ENCODE data around the gene CLDND1.

Gene CLDND1

GRCh38 chr3:98514948-98515347 is 7.8 kb downstream of the CLDND1 start:
- DNase-seq (ENCODE audit: low spot score): no peak

- no peak for DNase-seq (ENCODE audit: low spot score)
Measured at GRCh38 chr3:98513736-98514135, 9.0 kb downstream of the CLDND1 start.

GRCh38 chr3:98513091-98513511 is 9.6 kb downstream of the CLDND1 start:
- no peak for DNase-seq (ENCODE audit: low spot score)

- no peak for DNase-seq (ENCODE audit: low spot score)
Measured at GRCh38 chr3:98512576-98512975, 10.1 kb downstream of the CLDND1 start.

- DNase-seq (ENCODE audit: low spot score): no peak
Measured at GRCh38 chr3:98508582-98508981, 14.1 kb downstream of the CLDND1 start.

GRCh38 chr3:98504539-98504938 is 18.2 kb downstream of the CLDND1 start:
- DNase-seq (ENCODE audit: low spot score): no peak

GRCh38 chr3:98501863-98502576 is 20.7 kb downstream of the CLDND1 start:
- no peak for DNase-seq (ENCODE audit: low spot score)

- no peak for DNase-seq (ENCODE audit: low spot score)
Measured at GRCh38 chr3:98501270-98501669, 21.4 kb downstream of the CLDND1 start.

- DNase-seq (ENCODE audit: low spot score): no peak
Measured at GRCh38 chr3:98500019-98500418, 22.7 kb downstream of the CLDND1 start.

- DNase-seq (ENCODE audit: low spot score): no peak
Measured at GRCh38 chr3:98497381-98497780, 25.3 kb downstream of the CLDND1 start, which contains the start of gene OR5K2. Gene OR5K2 (plus strand): TSS chr3:98497681. CDS start chr3:98497681, 0 bp downstream.

- DNase-seq (ENCODE audit: low spot score): no peak
Measured at GRCh38 chr3:98483626-98484025, 39.1 kb downstream of the CLDND1 start.

- no peak for DNase-seq (ENCODE audit: low spot score)
Measured at GRCh38 chr3:98482717-98483482, 39.8 kb downstream of the CLDND1 start.
